Measurements from ENCODE around the gene SLFNL1. TPM values are rescaled to one million over a fixed set of nuclear protein-coding genes. Genes with fewer than 3 reads are reported as not detected.

The SLFNL1 gene
- total RNA-seq, 1 donor from 2014 or later = 0.18 TPM

GRCh38 chr1:40984531-40984930 lies 37.0 kb downstream of the SLFNL1 start:
- peaks cover 38% of the 10 kb centered on the region for H3K36me3 Mint-ChIP-seq (ENCODE audit: low read depth, unreplicated experiment)
- DNase-seq (ENCODE audit: low read depth) = no peak
- no peaks in the 10 kb centered on the region for H3K9me3 ChIP-seq (ENCODE audit: insufficient read depth, low read depth, low read length)
- H3K27ac ChIP-seq (ENCODE audit: low read depth, low read length) = peak overlapping the region; percentile 8
- H3K4me3 ChIP-seq (ENCODE audit: insufficient read depth, low read depth, low read length) = no peak overlapping the region
- no peaks in the 10 kb centered on the region for H3K27me3 ChIP-seq (ENCODE audit: insufficient read depth, low read length)
- no peaks in the 10 kb centered on the region for H3K27me3 Mint-ChIP-seq (ENCODE audit: low read depth, unreplicated experiment)
- no peak overlapping the region for H3K9ac ChIP-seq (ENCODE audit: low read length)
- no peaks in the 10 kb centered on the region for H3K9me3 Mint-ChIP-seq (ENCODE audit: unreplicated experiment)
- no peak for FAIRE-seq
- peaks cover 45% of the 10 kb centered on the region for H3K4me1 ChIP-seq (ENCODE audit: insufficient read depth, low read length)
- peak overlapping the region; percentile 18 for H3K4me3 Mint-ChIP-seq (ENCODE audit: unreplicated experiment)
- peaks cover 55% of the 10 kb centered on the region for H3K36me3 ChIP-seq (ENCODE audit: insufficient read depth, low read length)
- H3K79me2 ChIP-seq (ENCODE audit: insufficient read depth, low read length) = peaks cover 85% of the 10 kb centered on the region
- H3K4me1 Mint-ChIP-seq (ENCODE audit: low read depth, unreplicated experiment) = peaks cover 48% of the 10 kb centered on the region
- H4K20me1 ChIP-seq (ENCODE audit: insufficient read depth, low read length) = peaks cover 85% of the 10 kb centered on the region
- H3K4me2 ChIP-seq (ENCODE audit: low read length) = peak overlapping the region; percentile 51
- no peak overlapping the region for H2AFZ ChIP-seq (ENCODE audit: low read depth, low read length)
- H3K27ac Mint-ChIP-seq (ENCODE audit: unreplicated experiment) = no peak overlapping the region
- TF ChIP-seq EZH2 (IDR thresholded peaks at IDR 0.05; ENCODE audit: insufficient read depth, low read length) = no peak

GRCh38 chr1:40984066-40984465 lies 37.5 kb downstream of the SLFNL1 start:
- H3K9me3 ChIP-seq (ENCODE audit: insufficient read depth, low read depth, low read length) = no peaks in the 10 kb centered on the region
- peak overlapping the region; percentile 51 for H3K4me2 ChIP-seq (ENCODE audit: low read length)
- Mint-ChIP-seq H3K36me3 (ENCODE audit: low read depth, unreplicated experiment) (peaks cover 35% of the 10 kb centered on the region), H3K4me3 (ENCODE audit: unreplicated experiment) (peak overlapping the region; percentile 58), H3K27me3 (ENCODE audit: low read depth, unreplicated experiment) (no peaks in the 10 kb centered on the region), H3K27ac (ENCODE audit: unreplicated experiment) (peak overlapping the region; percentile 11), H3K9me3 (ENCODE audit: unreplicated experiment) (no peaks in the 10 kb centered on the region), H3K4me1 (ENCODE audit: low read depth, unreplicated experiment) (peaks cover 48% of the 10 kb centered on the region)
- no peak overlapping the region for H2AFZ ChIP-seq (ENCODE audit: low read depth, low read length)
- no peak overlapping the region for H3K4me3 ChIP-seq (ENCODE audit: insufficient read depth, low read depth, low read length)
- H3K4me1 ChIP-seq (ENCODE audit: insufficient read depth, low read length) = peaks cover 48% of the 10 kb centered on the region
- DNase-seq (ENCODE audit: low read depth) (peak; percentile 52), FAIRE-seq (no peak)
- H3K9ac ChIP-seq (ENCODE audit: low read length) = peak overlapping the region; percentile 15
- H3K27ac ChIP-seq (ENCODE audit: low read depth, low read length) = peak overlapping the region; percentile 35
- peaks cover 84% of the 10 kb centered on the region for H4K20me1 ChIP-seq (ENCODE audit: insufficient read depth, low read length)
- H3K36me3 ChIP-seq (ENCODE audit: insufficient read depth, low read length) = peaks cover 50% of the 10 kb centered on the region
- no peaks in the 10 kb centered on the region for H3K27me3 ChIP-seq (ENCODE audit: insufficient read depth, low read length)
- peaks cover 80% of the 10 kb centered on the region for H3K79me2 ChIP-seq (ENCODE audit: insufficient read depth, low read length)
- no peak for TF ChIP-seq CTCF (IDR thresholded peaks at IDR 0.05; ENCODE audit: insufficient read depth, low read depth, low read length)
- TF ChIP-seq EZH2 (IDR thresholded peaks at IDR 0.05; ENCODE audit: insufficient read depth, low read length) = no peak

- no peak for FAIRE-seq
- no peaks in the 10 kb centered on the region for H3K27me3 ChIP-seq (ENCODE audit: insufficient read depth, low read length)
- TF ChIP-seq CTCF (IDR thresholded peaks at IDR 0.05; ENCODE audit: insufficient read depth, low read depth, low read length) (no peak), EZH2 (IDR thresholded peaks at IDR 0.05; ENCODE audit: insufficient read depth, low read length) (no peak)
- peak overlapping the region; percentile 15 for H3K9ac ChIP-seq (ENCODE audit: low read length)
- peaks cover 77% of the 10 kb centered on the region for H4K20me1 ChIP-seq (ENCODE audit: insufficient read depth, low read length)
- no peaks in the 10 kb centered on the region for H3K9me3 ChIP-seq (ENCODE audit: insufficient read depth, low read depth, low read length)
- H3K4me3 Mint-ChIP-seq (ENCODE audit: unreplicated experiment) = peak overlapping the region; percentile 37
- H3K79me2 ChIP-seq (ENCODE audit: insufficient read depth, low read length) = peaks cover 77% of the 10 kb centered on the region
- no peak for DNase-seq (ENCODE audit: low read depth)
- peaks cover 28% of the 10 kb centered on the region for H3K36me3 Mint-ChIP-seq (ENCODE audit: low read depth, unreplicated experiment)
- peak overlapping the region; percentile 51 for H3K4me2 ChIP-seq (ENCODE audit: low read length)
- peaks cover 48% of the 10 kb centered on the region for H3K4me1 Mint-ChIP-seq (ENCODE audit: low read depth, unreplicated experiment)
- no peak overlapping the region for H3K4me3 ChIP-seq (ENCODE audit: insufficient read depth, low read depth, low read length)
- H3K36me3 ChIP-seq (ENCODE audit: insufficient read depth, low read length) = peaks cover 42% of the 10 kb centered on the region
- H3K27ac ChIP-seq (ENCODE audit: low read depth, low read length) = peak overlapping the region; percentile 35
- no peak overlapping the region for H3K27ac Mint-ChIP-seq (ENCODE audit: unreplicated experiment)
- no peaks in the 10 kb centered on the region for H3K9me3 Mint-ChIP-seq (ENCODE audit: unreplicated experiment)
- peaks cover 49% of the 10 kb centered on the region for H3K4me1 ChIP-seq (ENCODE audit: insufficient read depth, low read length)
- no peak overlapping the region for H2AFZ ChIP-seq (ENCODE audit: low read depth, low read length)
- no peaks in the 10 kb centered on the region for H3K27me3 Mint-ChIP-seq (ENCODE audit: low read depth, unreplicated experiment)
These were observed 38.2 kb downstream of the SLFNL1 start for GRCh38 chr1:40983286-40983685.

Data from astrocyte (in vitro differentiated cells and primary cell).